ENCODE measurements around the gene DCTN3. TPM values are rescaled to one million over a fixed set of nuclear protein-coding genes. Genes with fewer than 3 reads are reported as not detected.

Gene DCTN3
- total and polyA plus RNA-seq, 9 of the 15 experiments (the other 6 are each of a cell fraction or from before 2014, with no cell fraction given) = 11.0 to 51.0 (median 41.9) TPM

DNA sequence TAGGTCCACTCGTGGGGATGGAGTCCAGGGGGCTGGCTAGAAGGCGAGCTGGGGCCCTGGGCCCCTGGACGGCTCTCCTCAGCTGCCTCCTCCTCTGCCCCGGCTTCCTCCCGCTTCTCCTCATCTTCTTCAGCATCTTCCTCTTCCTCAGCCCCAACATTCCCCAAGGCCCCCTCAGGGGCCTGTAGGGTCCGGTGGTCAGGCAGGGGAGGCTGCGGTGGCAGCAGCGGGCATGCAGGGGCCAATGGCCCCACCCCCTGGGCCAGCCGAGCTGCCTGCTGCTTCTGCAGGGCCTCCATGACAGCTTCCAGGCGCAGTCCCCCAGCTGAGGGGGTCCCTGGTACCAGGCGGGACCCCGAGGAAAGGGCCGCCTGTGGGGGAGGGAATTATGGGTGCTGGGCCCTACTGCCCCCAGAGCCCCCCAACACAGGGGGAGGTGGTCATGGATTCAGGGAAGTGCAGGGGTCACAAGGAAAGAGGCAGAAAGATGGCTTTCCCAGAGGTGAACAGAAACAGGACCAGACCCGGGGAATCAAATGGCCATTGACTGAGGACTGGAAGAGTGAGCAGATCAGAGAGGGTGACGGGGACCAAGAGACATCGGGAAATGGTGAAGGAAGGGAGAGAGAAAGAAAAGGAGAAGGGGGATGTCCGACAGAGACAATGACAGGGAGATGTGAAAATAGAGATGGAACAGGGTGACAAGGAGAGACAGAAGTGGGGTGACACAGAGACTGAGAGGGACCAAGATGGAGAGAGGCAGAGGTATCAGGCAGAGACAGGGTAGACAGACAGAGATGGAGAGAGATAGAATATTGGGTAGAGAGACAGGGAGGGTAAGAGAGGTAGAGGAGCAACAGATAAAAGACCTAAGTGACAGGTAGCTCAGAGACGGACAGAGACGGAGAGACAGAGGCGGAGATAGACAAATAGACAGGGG, 7.7 kb upstream of the DCTN3 start:
- Histone ChIP-seq H3K4me1 (replicated peaks in 1 of 2; ENCODE audit: control insufficient read depth in 2 of 2, insufficient read depth in 2 of 2, low read length in 2 of 2) (peaks cover 0 to 24% of the 10 kb centered on the region in 2 experiments; a peak in 3 of 5 replicates), H3K79me2 (ENCODE audit: control insufficient read depth, insufficient read depth, low read length) (no peaks in the 10 kb centered on the region), H4K20me1 (replicated peaks; ENCODE audit: control insufficient read depth, insufficient read depth, low read length) (no peaks in the 10 kb centered on the region), H2AFZ (ENCODE audit: low read depth, low read length) (0 out of 2 replicates have a peak overlapping the region, but pooled peaks have one; percentile 32), H3K36me3 (ENCODE audit: control insufficient read depth, insufficient read depth, low read length) (no peaks in the 10 kb centered on the region), H3K4me3 (peak overlapping the region; percentile 18), H3K27me3 (ENCODE audit: control insufficient read depth in 2 of 2, insufficient read depth in 2 of 2, low read length in 2 of 2) (peaks cover 14 to 55% of the 10 kb centered on the region in 2 experiments; a peak in 4 of 5 replicates), H3K27ac (ENCODE audit: extremely low read depth, low read depth, low read length) (no peak overlapping the region), H3K9me1 (ENCODE audit: control insufficient read depth, insufficient read depth, low read length) (no peaks in the 10 kb centered on the region), H3K9ac (ENCODE audit: insufficient read depth in 1 of 2, low read depth in 2 of 2, low read length in 2 of 2) (no peak overlapping the region), H3K9me3 (replicated peaks; ENCODE audit: control insufficient read depth, insufficient read depth, low read depth, low read length) (no peaks in the 10 kb centered on the region), H3K4me2 (ENCODE audit: insufficient read depth, low read length) (peak overlapping the region; percentile 58)
- intact Hi-C loops (cut with micrococcal nuclease) = loop anchor here (2.0 kb wide), 1 partner anchor 29 kb away; no protein-coding TSS in a partner anchor
- TF ChIP-seq, protein P1, sequence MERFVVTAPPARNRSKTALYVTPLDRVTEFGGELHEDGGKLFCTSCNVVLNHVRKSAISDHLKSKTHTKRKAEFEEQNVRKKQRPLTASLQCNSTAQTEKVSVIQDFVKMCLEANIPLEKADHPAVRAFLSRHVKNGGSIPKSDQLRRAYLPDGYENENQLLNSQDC (CRISPR knock-in tag; IDR thresholded peaks at IDR 0.05) = no peak
- TF ChIP-seq, protein P2, sequence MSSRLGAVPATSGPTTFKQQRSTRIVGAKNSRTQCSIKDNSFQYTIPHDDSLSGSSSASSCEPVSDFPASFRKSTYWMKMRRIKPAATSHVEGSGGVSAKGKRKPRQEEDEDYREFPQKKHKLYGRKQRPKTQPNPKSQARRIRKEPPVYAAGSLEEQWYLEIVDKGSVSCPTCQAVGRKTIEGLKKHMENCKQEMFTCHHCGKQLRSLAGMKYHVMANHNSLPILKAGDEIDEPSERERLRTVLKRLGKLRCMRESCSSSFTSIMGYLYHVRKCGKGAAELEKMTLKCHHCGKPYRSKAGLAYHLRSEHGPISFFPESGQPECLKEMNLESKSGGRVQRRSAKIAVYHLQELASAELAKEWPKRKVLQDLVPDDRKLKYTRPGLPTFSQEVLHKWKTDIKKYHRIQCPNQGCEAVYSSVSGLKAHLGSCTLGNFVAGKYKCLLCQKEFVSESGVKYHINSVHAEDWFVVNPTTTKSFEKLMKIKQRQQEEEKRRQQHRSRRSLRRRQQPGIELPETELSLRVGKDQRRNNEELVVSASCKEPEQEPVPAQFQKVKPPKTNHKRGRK (tag; IDR thresholded peaks at IDR 0.05) = peak; percentile 23; the same call in 1 of the 2 replicates
- no peak for TF ChIP-seq THRA (IDR thresholded peaks at IDR 0.05)
- TF ChIP-seq RBM14 (IDR thresholded peaks at IDR 0.05; ENCODE audit: borderline replicate concordance, insufficient read depth, low read depth, low read length) = no peak
- TF ChIP-seq POLR2B (IDR thresholded peaks at IDR 0.05; ENCODE audit: low read depth, partially characterized antibody) = no peak
- ATAC-seq (no peak), FAIRE-seq (no peak), DNase-seq (ENCODE audit: extremely low read depth in 1 of 4, low spot score in 3 of 4) (no peak)
- in situ Hi-C loops (cut with MboI) = no loop called here
- POLR2A ChIA-PET = no interaction called here
- no TSS peak for BruUV-seq (replicated peaks)
- 2% methylated on average over 8 of the region's 20 CpGs for WGBS (ENCODE audit: insufficient coverage, low coverage, missing lambda C conversion rate)
- CTCF ChIA-PET (ENCODE audit: low intra/inter-chr PET ratio) = no interaction called here

Measured in K562 (cell line).